Activated CD4-positive, alpha-beta memory T cell treated with anti-CD3 and anti-CD28 coated beads for 36 hours (primary cell): Measurements from ENCODE around the gene CMTR1. TPM values are rescaled to one million over a fixed set of nuclear protein-coding genes. Genes with fewer than 3 reads are reported as not detected.

ENCODE experiments used
- CTCF ChIA-PET: fragments of 350-600 bp; sonication (Branson Sonifier 250); formaldehyde crosslinking; loops from one replicate; lab custom pipeline; 2021; ENCODE audit warnings: antibody characterized with exemption, inconsistent platforms; lab: Charles Lee
- POLR2A ChIA-PET: fragments of 350-600 bp; sonication (Branson Sonifier 250); formaldehyde crosslinking; loops from one replicate; lab custom pipeline; 2021; ENCODE audit warnings: antibody characterized with exemption; lab: Charles Lee
- DNase-seq: peaks from one replicate; pipeline ENCODE4 v3.0.0-alpha.2; 2020
- H3K27ac Mint-ChIP-seq: one replicate; pipeline ENCODE4 v1.8.0; 2021; ENCODE audit warnings: mixed read lengths
- H3K27me3 Mint-ChIP-seq: one replicate; pipeline ENCODE4 v1.8.0; 2021; ENCODE audit warnings: mixed read lengths
- H3K36me3 Mint-ChIP-seq: one replicate; pipeline ENCODE4 v1.8.0; 2021; ENCODE audit warnings: mixed read lengths
- H3K4me1 Mint-ChIP-seq: one replicate; pipeline ENCODE4 v1.8.0; 2021; ENCODE audit warnings: low read depth, mixed read lengths
- H3K4me3 Mint-ChIP-seq: one replicate; pipeline ENCODE4 v1.8.0; 2021; ENCODE audit warnings: mild to moderate bottlenecking, mixed read lengths
- H3K9me3 Mint-ChIP-seq: one replicate; pipeline ENCODE4 v1.8.0; 2021; ENCODE audit warnings: mixed read lengths
- intact Hi-C: fragments of 100-400 bp; cut with micrococcal nuclease; formaldehyde crosslinking; loops from one replicate; pipeline ENCODE4 v1.15.1; 2023
- total RNA-seq, 2 experiments: library from RNA; stranded (reverse); gene quantifications; one replicate each; pipeline ENCODE4 v1.2.3, GENCODE V29; 2021

Gene CMTR1
- total RNA-seq, 2 experiments from 2014 or later: 69.2 to 70.1 TPM

DNA sequence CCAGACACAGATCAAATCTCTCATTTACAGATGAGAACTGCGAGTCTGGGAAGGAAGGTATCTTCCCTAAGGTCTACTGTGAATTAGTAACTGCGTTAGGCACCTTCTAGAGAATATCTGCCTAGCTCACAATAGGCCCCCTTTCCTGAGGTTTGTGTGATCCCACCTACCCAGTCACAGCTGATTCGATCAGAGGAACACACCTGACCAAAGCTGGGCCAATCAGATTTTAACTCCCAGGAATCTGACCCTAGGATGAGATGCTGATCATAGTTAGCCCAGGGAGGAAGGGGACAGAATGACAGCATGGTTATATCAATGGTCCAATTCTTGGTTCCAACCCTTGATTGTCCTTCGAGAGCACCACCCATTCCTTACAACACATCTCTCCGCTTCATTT is 74.1 kb downstream of the CMTR1 start:
- H3K27ac Mint-ChIP-seq: peak overlapping the region; percentile 61
- intact Hi-C loops: no loop called here
- no peaks in the 10 kb centered on the region for H3K9me3 Mint-ChIP-seq
- no peak for DNase-seq
- H3K4me3 Mint-ChIP-seq: no peak overlapping the region
- POLR2A ChIA-PET: interaction anchor here (10.3 kb wide), 1 partner anchor 10 kb away, joined by 93 read pairs; no protein-coding TSS in a partner anchor
- peaks cover 65% of the 10 kb centered on the region for H3K4me1 Mint-ChIP-seq
- H3K27me3 Mint-ChIP-seq: no peaks in the 10 kb centered on the region
- CTCF ChIA-PET: interaction anchor here (1.3 to 8.4 kb wide), 4 partner anchors 10 to 47 kb away, joined by 4 to 53 read pairs (median 4); no protein-coding TSS in a partner anchor
- H3K36me3 Mint-ChIP-seq: no peaks in the 10 kb centered on the region

DNA sequence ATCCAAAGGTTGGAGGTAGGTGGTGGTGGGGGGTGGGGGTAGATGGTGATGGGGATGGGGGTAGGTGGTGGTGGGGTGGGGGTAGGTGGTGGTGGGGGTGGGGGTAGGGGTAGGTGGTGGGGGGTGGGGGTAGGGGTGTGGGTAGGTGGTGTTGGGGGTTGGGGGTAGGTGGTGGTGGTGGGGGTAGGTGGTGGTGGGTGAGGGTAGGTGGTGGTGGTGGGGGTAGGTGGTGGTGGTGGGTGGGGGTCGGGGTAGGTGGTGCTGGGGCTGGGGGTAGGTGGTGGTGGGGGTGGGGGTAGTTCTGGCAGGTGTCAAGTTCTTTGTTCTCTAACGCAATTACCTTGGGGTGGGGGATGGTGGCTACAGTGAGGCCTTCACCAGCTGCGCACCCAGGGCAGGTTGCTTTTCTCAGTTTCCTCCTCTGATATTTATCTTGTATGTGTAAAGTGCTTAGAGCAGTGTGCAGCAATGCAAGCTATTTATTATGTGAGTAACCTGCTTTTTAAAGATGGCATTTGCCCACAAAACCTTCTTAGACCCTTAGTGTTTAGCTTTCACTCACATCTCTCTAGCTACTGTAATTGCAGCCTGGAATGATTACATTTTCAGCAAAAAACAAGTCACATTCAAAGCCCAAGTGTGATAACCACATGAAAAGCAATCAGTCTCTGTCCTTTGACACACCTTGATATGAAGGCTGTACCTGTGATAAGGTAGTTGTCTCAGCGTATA is 74.8 kb downstream of the CMTR1 start:
- no peaks in the 10 kb centered on the region for H3K9me3 Mint-ChIP-seq
- H3K36me3 Mint-ChIP-seq: no peaks in the 10 kb centered on the region
- no peak overlapping the region for H3K4me3 Mint-ChIP-seq
- POLR2A ChIA-PET: interaction anchor here (1.4 to 10.3 kb wide), 4 partner anchors 10 to 74 kb away, joined by 3 to 93 read pairs (median 10); partner anchors contain the start of gene CMTR1
- CTCF ChIA-PET: interaction anchor here (1.2 to 1.9 kb wide), 5 partner anchors 9 to 46 kb away, joined by 3 to 13 read pairs (median 5); no protein-coding TSS in a partner anchor
- H3K27ac Mint-ChIP-seq: peak overlapping the region; percentile 30
- intact Hi-C loops: loop anchor here (1.0 kb wide), 2 partner anchors 8 to 20 kb away; no protein-coding TSS in a partner anchor
- no peaks in the 10 kb centered on the region for H3K27me3 Mint-ChIP-seq
- H3K4me1 Mint-ChIP-seq: peaks cover 62% of the 10 kb centered on the region
- peak; percentile 69 for DNase-seq

- no peaks in the 10 kb centered on the region for H3K9me3 Mint-ChIP-seq
- POLR2A ChIA-PET: no interaction called here
- no peak overlapping the region for H3K27ac Mint-ChIP-seq
- intact Hi-C loops: no loop called here
- H3K4me3 Mint-ChIP-seq: no peak overlapping the region
- no peak for DNase-seq
- H3K4me1 Mint-ChIP-seq: peaks cover 66% of the 10 kb centered on the region
- CTCF ChIA-PET: no interaction called here
- H3K36me3 Mint-ChIP-seq: no peaks in the 10 kb centered on the region
- no peaks in the 10 kb centered on the region for H3K27me3 Mint-ChIP-seq
Measured at GRCh38 chr6:37511201-37511600, 78.2 kb downstream of the CMTR1 start.

DNA sequence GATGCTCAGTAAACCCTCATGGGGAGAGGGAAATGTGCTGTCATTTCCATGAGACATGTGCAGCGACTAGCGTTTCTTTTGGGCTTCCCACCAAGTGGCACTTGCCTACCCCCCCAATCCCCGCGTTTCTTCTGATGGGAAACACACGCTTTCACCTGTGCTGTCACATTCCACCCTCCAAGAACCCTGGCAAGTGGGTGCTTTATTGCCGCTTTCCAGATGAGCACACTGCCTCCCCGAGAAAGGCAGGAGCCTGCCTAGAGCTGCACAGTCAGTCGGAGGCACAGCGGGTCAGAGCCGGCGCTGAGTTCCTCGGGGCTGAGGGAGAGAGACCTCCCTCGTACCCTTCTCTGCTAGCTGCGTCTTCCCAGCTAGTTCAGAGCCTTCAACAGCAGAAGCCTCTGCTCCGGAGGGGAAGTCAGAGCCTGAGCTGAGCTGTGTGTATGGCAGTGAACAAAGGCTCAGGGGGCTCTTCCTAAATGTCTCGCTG is 78.9 kb downstream of the CMTR1 start:
- peaks cover 71% of the 10 kb centered on the region for H3K4me1 Mint-ChIP-seq
- no peaks in the 10 kb centered on the region for H3K36me3 Mint-ChIP-seq
- H3K9me3 Mint-ChIP-seq: no peaks in the 10 kb centered on the region
- no peaks in the 10 kb centered on the region for H3K27me3 Mint-ChIP-seq
- H3K4me3 Mint-ChIP-seq: no peak overlapping the region
- ChIA-PET CTCF (interaction anchor here (1.1 kb wide), 1 partner anchor 54 kb away, joined by 3 read pairs; no protein-coding TSS in a partner anchor), POLR2A (interaction anchor here (1.8 kb wide), 1 partner anchor 9 kb away, joined by 6 read pairs; no protein-coding TSS in a partner anchor)
- intact Hi-C loops: no loop called here
- H3K27ac Mint-ChIP-seq: no peak overlapping the region
- DNase-seq: no peak

DNA sequence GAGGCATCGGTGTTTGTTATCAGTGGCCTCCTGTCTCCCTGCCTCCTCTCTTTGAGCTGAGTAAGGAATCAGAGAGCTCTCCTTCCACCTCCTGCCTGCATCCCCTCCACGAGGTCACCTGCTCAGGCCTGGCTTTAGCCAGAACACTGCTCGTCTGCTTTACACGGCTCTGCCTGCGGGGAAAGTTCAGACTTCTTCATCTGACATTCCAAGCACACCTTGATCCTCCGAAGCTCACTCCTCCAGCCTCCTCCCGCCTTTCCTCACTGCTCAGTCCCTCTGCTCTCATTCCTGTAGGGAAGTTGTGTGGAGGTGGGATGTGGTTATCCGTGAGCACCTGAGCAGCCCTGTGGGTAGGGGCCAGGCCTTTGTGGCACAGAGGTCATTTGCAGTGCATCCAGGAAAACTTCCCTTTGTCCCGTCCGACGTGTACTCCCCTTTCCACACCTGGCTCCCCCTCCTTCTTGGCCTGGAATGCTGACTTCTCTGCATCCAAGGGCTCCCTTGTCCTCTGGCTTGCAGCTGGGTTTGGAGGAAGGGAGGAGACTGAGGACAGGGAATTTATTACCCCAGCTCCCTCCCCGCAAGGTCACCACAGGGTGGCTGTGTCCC is 79.5 kb downstream of the CMTR1 start:
- CTCF ChIA-PET: interaction anchor here (1.0 to 1.1 kb wide), 2 partner anchors 8 to 53 kb away, joined by 3 read pairs; no protein-coding TSS in a partner anchor
- no peaks in the 10 kb centered on the region for H3K9me3 Mint-ChIP-seq
- peaks cover 74% of the 10 kb centered on the region for H3K4me1 Mint-ChIP-seq
- no peak overlapping the region for H3K4me3 Mint-ChIP-seq
- no peak overlapping the region for H3K27ac Mint-ChIP-seq
- intact Hi-C loops: no loop called here
- no peaks in the 10 kb centered on the region for H3K36me3 Mint-ChIP-seq
- DNase-seq: no peak
- no peaks in the 10 kb centered on the region for H3K27me3 Mint-ChIP-seq
- POLR2A ChIA-PET: interaction anchor here (1.2 to 1.8 kb wide), 2 partner anchors 9 to 18 kb away, joined by 3 to 6 read pairs; no protein-coding TSS in a partner anchor

- CTCF ChIA-PET: interaction anchor here (1.0 to 1.1 kb wide), 2 partner anchors 8 to 53 kb away, joined by 3 read pairs; no protein-coding TSS in a partner anchor
- no peak overlapping the region for H3K4me3 Mint-ChIP-seq
- POLR2A ChIA-PET: interaction anchor here (1.2 to 1.8 kb wide), 2 partner anchors 10 to 18 kb away, joined by 3 to 6 read pairs; no protein-coding TSS in a partner anchor
- H3K4me1 Mint-ChIP-seq: peaks cover 77% of the 10 kb centered on the region
- no peaks in the 10 kb centered on the region for H3K36me3 Mint-ChIP-seq
- H3K27me3 Mint-ChIP-seq: no peaks in the 10 kb centered on the region
- no peak for DNase-seq
- intact Hi-C loops: no loop called here
- no peaks in the 10 kb centered on the region for H3K9me3 Mint-ChIP-seq
- H3K27ac Mint-ChIP-seq: no peak overlapping the region
Measured at GRCh38 chr6:37513155-37513554, 80.1 kb downstream of the CMTR1 start.

GRCh38 chr6:37513576-37513975 is 80.6 kb downstream of the CMTR1 start:
- no peaks in the 10 kb centered on the region for H3K27me3 Mint-ChIP-seq
- H3K27ac Mint-ChIP-seq: peak overlapping the region; percentile 40
- ChIA-PET CTCF (interaction anchor here (1.1 kb wide), 1 partner anchor 18 kb away, joined by 5 read pairs; no protein-coding TSS in a partner anchor), POLR2A (interaction anchor here (0.7 to 1.8 kb wide), 3 partner anchors 10 to 19 kb away, joined by 3 to 6 read pairs (median 4); no protein-coding TSS in a partner anchor)
- no peaks in the 10 kb centered on the region for H3K36me3 Mint-ChIP-seq
- H3K4me1 Mint-ChIP-seq: peaks cover 77% of the 10 kb centered on the region
- no peaks in the 10 kb centered on the region for H3K9me3 Mint-ChIP-seq
- no peak overlapping the region for H3K4me3 Mint-ChIP-seq
- DNase-seq: no peak
- intact Hi-C loops: no loop called here

DNA sequence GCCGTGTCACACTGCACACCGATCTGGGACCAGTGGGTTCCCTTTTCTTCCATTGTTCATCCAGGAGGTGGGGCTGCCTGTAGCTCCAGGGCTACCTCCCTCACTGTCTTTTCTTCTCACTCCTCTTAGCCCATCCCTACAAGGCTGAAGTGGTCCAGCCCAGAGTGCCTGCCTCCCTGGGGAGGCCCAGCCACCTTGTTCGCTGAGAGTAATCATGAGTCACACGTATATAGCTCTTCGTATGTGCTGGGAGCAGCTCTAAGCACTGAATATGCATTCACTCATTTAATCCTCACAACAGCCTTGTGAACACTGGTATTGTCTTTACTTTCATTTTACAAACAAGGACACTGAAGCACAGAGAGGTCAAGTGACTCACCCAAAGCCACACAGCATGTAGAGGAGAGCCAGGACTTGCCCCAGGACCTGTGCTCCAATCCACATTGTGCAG is 81.3 kb downstream of the CMTR1 start:
- peak; percentile 77 for DNase-seq
- Mint-ChIP-seq H3K27me3 (no peaks in the 10 kb centered on the region), H3K4me1 (peaks cover 79% of the 10 kb centered on the region), H3K4me3 (peak overlapping the region; percentile 78), H3K27ac (peak overlapping the region; percentile 95), H3K36me3 (no peaks in the 10 kb centered on the region), H3K9me3 (no peaks in the 10 kb centered on the region)
- POLR2A ChIA-PET: interaction anchor here (0.7 to 4.3 kb wide), 6 partner anchors 11 to 81 kb away, joined by 3 to 37 read pairs (median 4); no protein-coding TSS in a partner anchor
- CTCF ChIA-PET: interaction anchor here (0.5 to 1.7 kb wide), 6 partner anchors 12 to 329 kb away, joined by 3 to 7 read pairs (median 4); no protein-coding TSS in a partner anchor
- intact Hi-C loops: no loop called here

DNA sequence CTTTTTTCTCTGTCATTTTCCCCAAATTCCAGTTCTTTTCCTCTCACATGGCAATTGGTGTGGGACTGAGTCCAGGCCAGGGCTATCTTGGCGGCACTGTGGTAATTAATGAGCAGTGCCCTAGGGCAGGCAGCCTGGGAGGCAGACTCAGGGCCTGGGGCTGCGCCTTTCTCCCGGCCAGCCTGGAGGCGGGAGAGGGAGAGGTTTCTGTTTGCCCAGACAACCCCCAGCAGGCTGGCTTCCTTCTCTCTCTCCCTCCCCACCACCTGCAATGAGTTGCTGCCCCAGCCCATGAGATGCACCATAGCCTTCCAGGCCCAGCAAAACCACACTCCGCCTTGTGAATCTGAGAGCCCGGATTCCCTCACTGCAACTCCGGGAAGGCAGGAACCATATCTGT is 81.8 kb downstream of the CMTR1 start:
- DNase-seq: no peak
- ChIA-PET POLR2A (interaction anchor here (1.0 to 4.3 kb wide), 5 partner anchors 17 to 81 kb away, joined by 3 to 37 read pairs (median 5); no protein-coding TSS in a partner anchor), CTCF (interaction anchor here (0.5 to 1.7 kb wide), 6 partner anchors 11 to 329 kb away, joined by 3 to 7 read pairs (median 4); no protein-coding TSS in a partner anchor)
- Mint-ChIP-seq H3K4me1 (peaks cover 79% of the 10 kb centered on the region), H3K9me3 (no peaks in the 10 kb centered on the region), H3K27ac (peak overlapping the region; percentile 95), H3K4me3 (peak overlapping the region; percentile 78), H3K27me3 (no peaks in the 10 kb centered on the region), H3K36me3 (no peaks in the 10 kb centered on the region)
- intact Hi-C loops: loop anchor here (5.0 kb wide), 2 partner anchors 258 to 273 kb away; partner anchors contain the start of genes TBC1D22B and TMEM217

DNA sequence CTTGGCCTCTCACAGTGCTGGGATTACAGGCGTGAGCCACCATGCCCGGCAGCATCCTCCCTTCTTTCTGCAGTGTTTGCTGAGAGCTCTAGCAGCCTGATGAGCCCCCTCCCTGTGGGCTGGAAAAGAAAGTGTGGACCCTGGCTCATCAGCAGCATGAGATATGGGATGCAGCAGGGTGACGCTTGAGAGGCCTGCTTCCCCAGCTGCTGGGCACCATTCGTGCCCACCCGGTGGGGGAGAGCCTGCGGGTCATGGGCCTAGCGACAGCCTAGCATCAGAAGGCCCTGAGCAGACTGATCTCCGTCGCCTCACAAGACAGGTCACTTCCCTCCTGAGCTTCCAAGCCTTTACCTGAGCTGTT is 82.7 kb downstream of the CMTR1 start:
- Mint-ChIP-seq H3K36me3 (no peaks in the 10 kb centered on the region), H3K27me3 (no peaks in the 10 kb centered on the region), H3K9me3 (no peaks in the 10 kb centered on the region), H3K27ac (peak overlapping the region; percentile 95), H3K4me1 (peaks cover 81% of the 10 kb centered on the region), H3K4me3 (peak overlapping the region; percentile 78)
- no peak for DNase-seq
- POLR2A ChIA-PET: interaction anchor here (1.8 to 4.6 kb wide), 4 partner anchors 12 to 27 kb away, joined by 8 to 93 read pairs (median 30); partner anchors contain the start of gene CCDC167
- intact Hi-C loops: loop anchor here (1.0 to 5.0 kb wide), 5 partner anchors 7 to 273 kb away; partner anchors contain the start of genes TBC1D22B and TMEM217
- CTCF ChIA-PET: interaction anchor here (1.1 to 4.2 kb wide), 7 partner anchors 13 to 50 kb away, joined by 3 to 53 read pairs (median 7); partner anchors contain the start of gene CCDC167
